22Rv1 (cell line): ENCODE data around the gene LTBP1.
"Not testable (repeated sequence)": the region's sequence is repeated elsewhere in the genome, so short reads cannot be mapped to it uniquely, and the experiment has no call there.

Experiments
- H3K27ac ChIP-seq: fragments of 450-650 bp; 2 replicates; pipeline ENCODE4 v1.5.1; 2017
- CTCF ChIP-seq: fragments of 450-650 bp; IDR thresholded peaks from 2 replicates; pipeline ENCODE4 v1.5.1; 2017; ENCODE audit warnings: mild to moderate bottlenecking
- ZFX ChIP-seq: fragments of 450-650 bp; IDR thresholded peaks from 2 replicates; pipeline ENCODE4 v1.6.1; 2017; ENCODE audit warnings: antibody characterized with exemption, borderline replicate concordance

The LTBP1 gene

GRCh38 chr2:33350632-33351031 is 403.9 kb downstream of the LTBP1 start:
- no peak overlapping the region for H3K27ac ChIP-seq
- TF ChIP-seq CTCF (no peak), ZFX (no peak)

GRCh38 chr2:33351781-33352180 is 405.0 kb downstream of the LTBP1 start:
- H3K27ac ChIP-seq, result no peak overlapping the region
- TF ChIP-seq ZFX (no peak), CTCF (no peak)

GRCh38 chr2:33354981-33355380 is 408.2 kb downstream of the LTBP1 start:
- no peak overlapping the region for H3K27ac ChIP-seq
- TF ChIP-seq ZFX (no peak), CTCF (no peak)

GRCh38 chr2:33358878-33359277 is 412.1 kb downstream of the LTBP1 start:
- no peak overlapping the region for H3K27ac ChIP-seq
- no peak for TF ChIP-seq ZFX
- no peak for TF ChIP-seq CTCF

- TF ChIP-seq CTCF (no peak), ZFX (no peak)
- no peak overlapping the region for H3K27ac ChIP-seq
Measured at GRCh38 chr2:33363325-33364298, 416.9 kb downstream of the LTBP1 start.

- no peak overlapping the region for H3K27ac ChIP-seq
- TF ChIP-seq CTCF, result no peak
- TF ChIP-seq ZFX, result no peak
Measured at GRCh38 chr2:33365264-33365970, 418.7 kb downstream of the LTBP1 start.

GRCh38 chr2:33366473-33366872 is 419.7 kb downstream of the LTBP1 start:
- TF ChIP-seq ZFX (no peak), CTCF (no peak)
- H3K27ac ChIP-seq, result no peak overlapping the region

- not testable (repeated sequence) for H3K27ac ChIP-seq
Measured at GRCh38 chr2:33368524-33368923, 421.8 kb downstream of the LTBP1 start.
